ENCODE results near the gene ZCCHC24.

ZCCHC24 gene

GRCh38 chr10:79445161-79445976 is at the start of gene ZCCHC24:
ZCCHC24 (minus strand) TSS chr10:79445624; CDS start chr10:79445440, 184 bp downstream.
- DNase-seq = peak; percentile 99

GRCh38 chr10:79493806-79494205 is 48.4 kb upstream of the ZCCHC24 start:
- no peak for DNase-seq

- no peak for DNase-seq
Measured at GRCh38 chr10:79492839-79493238, 47.4 kb upstream of the ZCCHC24 start.

- DNase-seq = no peak
Measured at GRCh38 chr10:79492256-79492655, 46.8 kb upstream of the ZCCHC24 start.

- no peak for DNase-seq
Measured at GRCh38 chr10:79491143-79491835, 45.9 kb upstream of the ZCCHC24 start.

- no peak for DNase-seq
Measured at GRCh38 chr10:79490400-79491142, 45.1 kb upstream of the ZCCHC24 start.

- DNase-seq = no peak
Measured at GRCh38 chr10:79488870-79489269, 43.4 kb upstream of the ZCCHC24 start.

GRCh38 chr10:79488336-79488735 is 42.9 kb upstream of the ZCCHC24 start:
- DNase-seq = no peak

- peak in 1 of 2 donors; percentile 15 for DNase-seq
Measured at GRCh38 chr10:79487296-79488194, 42.1 kb upstream of the ZCCHC24 start.

- DNase-seq = no peak
Measured at GRCh38 chr10:79484476-79484875, 39.1 kb upstream of the ZCCHC24 start.

GRCh38 chr10:79483948-79484347 is 38.5 kb upstream of the ZCCHC24 start:
- no peak for DNase-seq

GRCh38 chr10:79483299-79483698 is 37.9 kb upstream of the ZCCHC24 start:
- DNase-seq = no peak

GRCh38 chr10:79482741-79483140 is 37.3 kb upstream of the ZCCHC24 start:
- no peak for DNase-seq

GRCh38 chr10:79482304-79482703 is 36.9 kb upstream of the ZCCHC24 start:
- DNase-seq = no peak

GRCh38 chr10:79479283-79479909 is 34.0 kb upstream of the ZCCHC24 start:
- DNase-seq = no peak

- DNase-seq = no peak
Measured at GRCh38 chr10:79477456-79477855, 32.0 kb upstream of the ZCCHC24 start.

GRCh38 chr10:79476645-79477044 is 31.2 kb upstream of the ZCCHC24 start:
- DNase-seq = no peak

- no peak for DNase-seq
Measured at GRCh38 chr10:79475877-79476276, 30.5 kb upstream of the ZCCHC24 start.

- DNase-seq = no peak
Measured at GRCh38 chr10:79475119-79475653, 29.8 kb upstream of the ZCCHC24 start.

GRCh38 chr10:79473496-79474095 is 28.2 kb upstream of the ZCCHC24 start:
- DNase-seq = no peak

GRCh38 chr10:79472951-79473350 is 27.5 kb upstream of the ZCCHC24 start:
- no peak for DNase-seq
